Endothelial cell of umbilical vein (primary cell): ENCODE data around the gene CEP19. TPM values are rescaled to one million over a fixed set of nuclear protein-coding genes. Genes with fewer than 3 reads are reported as not detected.
"Not testable (repeated sequence)": the region's sequence is repeated elsewhere in the genome, so short reads cannot be mapped to it uniquely, and the experiment has no call there.

ENCODE experiments used
- BruUV-seq: library from RNA; stranded (reverse); fragments of 400-500 nt; replicated peaks from 2 replicates; lab custom pipeline; 2021; lab: Mats Ljungman, UMichigan
- CTCF ChIA-PET: fragments of 300-600, 350-600 bp; sonication (Branson Sonifier 250); formaldehyde crosslinking; loops from one replicate; lab custom pipeline; 2021; ENCODE audit warnings: antibody characterized with exemption, inconsistent platforms; lab: Charles Lee
- POLR2A ChIA-PET: fragments of 300-600, 350-600 bp; sonication (Branson Sonifier 250); formaldehyde crosslinking; loops from one replicate; lab custom pipeline; 2021; ENCODE audit warnings: antibody characterized with exemption, inconsistent platforms; lab: Charles Lee
- DNase-seq: peaks from one replicate; pipeline ENCODE4 v3.0.0-alpha.2; 2011; ENCODE audit warnings: low read depth, low spot score
- FAIRE-seq: peaks from 2 replicates; lab custom pipeline; 2011; peaks lifted over from hg19 to GRCh38; lab: Jason Lieb, UNC
- H2AFZ ChIP-seq: 2 replicates; pipeline ENCODE4 v1.6.0; 2012; ENCODE audit warnings: low read depth, low read length, control low read depth, inconsistent platforms
- H3K27ac ChIP-seq: 2 replicates; pipeline ENCODE4 v1.5.1; 2011; ENCODE audit warnings: low read depth, mild to moderate bottlenecking, control low read depth, low read length, moderate library complexity; ENCODE audit not compliant: insufficient read depth
- H3K27me3 ChIP-seq, 2 experiments: 2 replicates each; pipeline versions ENCODE4 v1.6.0 to v1.6.1; 2011; ENCODE audit warnings: low read length in 2 of 2, mixed read lengths in 1 of 2; ENCODE audit not compliant: control insufficient read depth in 2 of 2, insufficient read depth in 2 of 2
- H3K36me3 ChIP-seq, 2 experiments: 2 replicates in 1 of 2; 3 replicates in 1 of 2; pipeline ENCODE4 v1.5.1; 2011; ENCODE audit warnings: low read length in 2 of 2, mild to moderate bottlenecking in 1 of 2, moderate library complexity in 1 of 2; ENCODE audit not compliant: control insufficient read depth in 2 of 2, insufficient read depth in 2 of 2; ENCODE audit errors: extremely low read depth in 1 of 2
- H3K4me1 ChIP-seq: 3 replicates; pipeline ENCODE4 v1.5.1; 2011; ENCODE audit warnings: mild to moderate bottlenecking, low read length; ENCODE audit not compliant: control insufficient read depth, insufficient read depth; ENCODE audit errors: extremely low read depth
- H3K4me2 ChIP-seq: 2 replicates; pipeline ENCODE4 v1.6.1; 2011; ENCODE audit warnings: low read length, control low read depth, mixed read lengths; ENCODE audit not compliant: insufficient read depth
- H3K4me3 ChIP-seq, 3 experiments: fragments of 200-600 bp in 1 of 3; sonication (generic), shearing (Covaris generic) in 1 of 3; replicated peaks in 1 of 3; 2 replicates each; pipeline ENCODE4 v1.5.1; 2011 to 2016; ENCODE audit warnings: control low read depth in 3 of 3, low read length in 3 of 3, mild to moderate bottlenecking in 2 of 3, inconsistent platforms in 1 of 3, low read depth in 1 of 3, moderate library complexity in 1 of 3; ENCODE audit not compliant: insufficient read depth in 1 of 3
- H3K79me2 ChIP-seq: 2 replicates; pipeline ENCODE4 v1.6.0; 2012; ENCODE audit warnings: low read length, inconsistent platforms; ENCODE audit not compliant: control insufficient read depth, insufficient read depth
- H3K9ac ChIP-seq: replicated peaks from 2 replicates; pipeline ENCODE3; 2011; ENCODE audit warnings: low read length, control low read depth; ENCODE audit not compliant: insufficient read depth; ENCODE audit errors: extremely low read depth
- H3K9me1 ChIP-seq: replicated peaks from 3 replicates; pipeline ENCODE4 v1.6.0; 2011; ENCODE audit warnings: mild to moderate bottlenecking, low read length; ENCODE audit not compliant: control insufficient read depth, insufficient read depth; ENCODE audit errors: extremely low read depth
- H3K9me3 ChIP-seq: replicated peaks from 2 replicates; pipeline ENCODE4 v1.5.1; 2012; ENCODE audit warnings: low read length, inconsistent platforms; ENCODE audit not compliant: control insufficient read depth, insufficient read depth
- H4K20me1 ChIP-seq: replicated peaks from 2 replicates; pipeline ENCODE3; 2011; ENCODE audit warnings: mild to moderate bottlenecking, low read length; ENCODE audit not compliant: control insufficient read depth, insufficient read depth; ENCODE audit errors: extremely low read depth
- EZH2 ChIP-seq: IDR thresholded peaks from 2 replicates; pipeline ENCODE4 v1.6.1; 2012; ENCODE audit warnings: borderline replicate concordance, low read depth, mild to moderate bottlenecking, moderate library complexity, low read length, inconsistent platforms; ENCODE audit not compliant: severe bottlenecking
- MYC ChIP-seq: IDR thresholded peaks from one replicate; pipeline ENCODE4 v1.6.1; 2011; ENCODE audit warnings: mild to moderate bottlenecking, low read depth, low read length
- POLR2AphosphoS5 ChIP-seq: IDR thresholded peaks from 2 replicates; pipeline ENCODE4 v1.6.1; 2012; ENCODE audit warnings: low read depth, mild to moderate bottlenecking, control low read depth, low read length, moderate library complexity; ENCODE audit not compliant: insufficient read depth
- dilution Hi-C: fragments of 300-500 bp; cut with MboI; formaldehyde crosslinking; loops from one replicate; pipeline ENCODE4 v1.15.0; 2019; ENCODE audit warnings: low sequenced_read_pairs; ENCODE audit not compliant: extremely low pct_ligation_motif_present
- intact Hi-C: fragments of 100-400 bp; cut with micrococcal nuclease; formaldehyde crosslinking; loops from one replicate; pipeline ENCODE4 v1.10.0; 2022
- polyA plus RNA-seq, 4 experiments: library from polyadenylated mRNA; depleted of rRNA in 3 of 4; stranded (reverse) in 3 of 4; unstranded in 1 of 4; fragments of >200 nt; gene quantifications; 2 replicates each; pipeline versions ENCODE4 v1.2.1 to v1.2.3, GENCODE V29; 2011 to 2012; ENCODE audit warnings: missing spikeins in 1 of 4
- total RNA-seq: library from RNA; stranded (reverse); gene quantifications from 2 replicates; pipeline ENCODE4 v1.2.3, GENCODE V29; 2021
- TF ChIP-seq, protein P1 (sequence below): IDR thresholded peaks from 2 replicates; pipeline ENCODE4 v1.6.1; 2011; ENCODE audit not compliant: insufficient read depth, insufficient read length

The CEP19 gene
- total and polyA plus RNA-seq, 2 donors (not counting 3 experiments of a cell fraction or from before 2014, with no cell fraction given) = 0.87 to 1.6 TPM

DNA sequence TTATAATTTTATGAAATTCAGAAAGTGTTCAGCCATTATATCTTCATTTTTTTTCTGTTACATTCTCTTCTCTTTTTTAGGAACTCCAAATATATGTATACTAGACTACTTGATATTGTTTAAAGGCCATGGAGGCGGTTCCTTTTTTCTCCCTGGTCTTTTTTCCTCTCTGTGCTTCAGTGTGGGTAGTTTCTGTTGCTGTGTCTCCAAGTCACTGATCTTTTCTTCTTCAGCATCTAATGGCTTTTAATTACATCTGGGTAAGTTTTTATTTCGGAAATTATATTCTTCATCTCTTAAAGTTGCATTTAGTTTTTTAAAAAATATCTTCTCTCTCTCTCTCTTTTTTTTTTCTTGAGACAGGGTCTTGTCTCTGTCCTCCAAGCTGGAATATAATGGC is 9.0 kb upstream of the CEP19 start:
- no peak for FAIRE-seq
- Histone ChIP-seq H3K4me2 (no peak overlapping the region), H3K4me1 (no peaks in the 10 kb centered on the region), H2AFZ (no peak overlapping the region), H3K9ac (no peak overlapping the region), H3K36me3 (no peaks in the 10 kb centered on the region), H3K4me3 (no peak overlapping the region), H3K79me2 (no peaks in the 10 kb centered on the region), H4K20me1 (no peaks in the 10 kb centered on the region), H3K9me3 (no peaks in the 10 kb centered on the region), H3K27ac (no peak overlapping the region), H3K27me3 (no peaks in the 10 kb centered on the region), H3K9me1 (no peaks in the 10 kb centered on the region)
- dilution Hi-C loops (no loop called here), intact Hi-C loops (no loop called here)
- no peak for TF ChIP-seq EZH2
- no peak for TF ChIP-seq POLR2AphosphoS5
- TF ChIP-seq MYC = no peak
- TF ChIP-seq, protein P1, sequence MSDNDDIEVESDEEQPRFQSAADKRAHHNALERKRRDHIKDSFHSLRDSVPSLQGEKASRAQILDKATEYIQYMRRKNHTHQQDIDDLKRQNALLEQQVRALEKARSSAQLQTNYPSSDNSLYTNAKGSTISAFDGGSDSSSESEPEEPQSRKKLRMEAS = no peak
- ChIA-PET CTCF (interaction anchor here (1.3 kb wide), 1 partner anchor 9 kb away, joined by 3 read pairs; the partner anchor contains the start of genes CEP19 and PIGX), POLR2A (no interaction called here)
- BruUV-seq = no TSS peak
- no peak for DNase-seq

DNA sequence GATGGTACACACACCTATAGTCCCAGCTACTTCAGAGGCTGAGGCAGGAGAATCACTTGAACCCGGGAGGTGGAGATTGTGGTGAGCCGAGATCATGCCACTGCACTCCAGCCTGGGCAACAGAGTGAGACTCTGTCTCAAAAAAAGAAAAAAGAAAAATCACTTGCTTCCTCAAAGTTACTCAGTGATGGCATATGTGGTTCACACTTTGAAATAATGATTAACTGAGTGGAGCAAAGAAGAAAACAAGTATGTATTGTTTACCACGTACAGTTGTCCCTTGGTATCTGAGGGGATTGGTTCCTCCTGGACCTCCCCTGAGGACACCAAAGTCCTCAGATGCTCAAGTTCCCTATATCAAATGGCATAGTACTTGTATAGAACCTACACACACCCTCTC is 5.1 kb upstream of the CEP19 start:
- H3K36me3 ChIP-seq, H3K4me1 ChIP-seq, H3K27ac ChIP-seq, H3K9me1 ChIP-seq, BruUV-seq, POLR2A ChIA-PET, FAIRE-seq, H2AFZ ChIP-seq, H3K9me3 ChIP-seq, DNase-seq, dilution Hi-C loops, H3K27me3 ChIP-seq, intact Hi-C loops, H3K79me2 ChIP-seq, H4K20me1 ChIP-seq, H3K4me3 ChIP-seq, H3K9ac ChIP-seq, H3K4me2 ChIP-seq: not testable (repeated sequence)
- CTCF ChIA-PET = interaction anchor here (1.0 to 1.7 kb wide), 2 partner anchors 10 to 108 kb away, joined by 3 to 7 read pairs; no protein-coding TSS in a partner anchor
